Endothelial cell of umbilical vein (primary cell): ENCODE measurements around the gene VEPH1. TPM values are rescaled to one million over a fixed set of nuclear protein-coding genes. Genes with fewer than 3 reads are reported as not detected.

ENCODE experiments used
- BruUV-seq: library from RNA; stranded (reverse); fragments of 400-500 nt; replicated peaks from 2 replicates; lab custom pipeline; 2021; lab: Mats Ljungman, UMichigan
- CTCF ChIA-PET: fragments of 300-600, 350-600 bp; sonication (Branson Sonifier 250); formaldehyde crosslinking; loops from one replicate; lab custom pipeline; 2021; ENCODE audit warnings: antibody characterized with exemption, inconsistent platforms; lab: Charles Lee
- POLR2A ChIA-PET: fragments of 300-600, 350-600 bp; sonication (Branson Sonifier 250); formaldehyde crosslinking; loops from one replicate; lab custom pipeline; 2021; ENCODE audit warnings: antibody characterized with exemption, inconsistent platforms; lab: Charles Lee
- DNase-seq: peaks from one replicate; pipeline ENCODE4 v3.0.0-alpha.2; 2011; ENCODE audit warnings: low read depth, low spot score
- FAIRE-seq: peaks from 2 replicates; lab custom pipeline; 2011; peaks lifted over from hg19 to GRCh38; lab: Jason Lieb, UNC
- H2AFZ ChIP-seq: 2 replicates; pipeline ENCODE4 v1.6.0; 2012; ENCODE audit warnings: low read depth, low read length, control low read depth, inconsistent platforms
- H3K27ac ChIP-seq: 2 replicates; pipeline ENCODE4 v1.5.1; 2011; ENCODE audit warnings: low read depth, mild to moderate bottlenecking, control low read depth, low read length, moderate library complexity; ENCODE audit not compliant: insufficient read depth
- H3K27me3 ChIP-seq, 2 experiments: 2 replicates each; pipeline versions ENCODE4 v1.6.0 to v1.6.1; 2011; ENCODE audit warnings: low read length in 2 of 2, mixed read lengths in 1 of 2; ENCODE audit not compliant: control insufficient read depth in 2 of 2, insufficient read depth in 2 of 2
- H3K36me3 ChIP-seq, 2 experiments: 2 replicates in 1 of 2; 3 replicates in 1 of 2; pipeline ENCODE4 v1.5.1; 2011; ENCODE audit warnings: low read length in 2 of 2, mild to moderate bottlenecking in 1 of 2, moderate library complexity in 1 of 2; ENCODE audit not compliant: control insufficient read depth in 2 of 2, insufficient read depth in 2 of 2; ENCODE audit errors: extremely low read depth in 1 of 2
- H3K4me1 ChIP-seq: 3 replicates; pipeline ENCODE4 v1.5.1; 2011; ENCODE audit warnings: mild to moderate bottlenecking, low read length; ENCODE audit not compliant: control insufficient read depth, insufficient read depth; ENCODE audit errors: extremely low read depth
- H3K4me2 ChIP-seq: 2 replicates; pipeline ENCODE4 v1.6.1; 2011; ENCODE audit warnings: low read length, control low read depth, mixed read lengths; ENCODE audit not compliant: insufficient read depth
- H3K4me3 ChIP-seq, 3 experiments: fragments of 200-600 bp in 1 of 3; sonication (generic), shearing (Covaris generic) in 1 of 3; replicated peaks in 1 of 3; 2 replicates each; pipeline ENCODE4 v1.5.1; 2011 to 2016; ENCODE audit warnings: control low read depth in 3 of 3, low read length in 3 of 3, mild to moderate bottlenecking in 2 of 3, inconsistent platforms in 1 of 3, low read depth in 1 of 3, moderate library complexity in 1 of 3; ENCODE audit not compliant: insufficient read depth in 1 of 3
- H3K79me2 ChIP-seq: 2 replicates; pipeline ENCODE4 v1.6.0; 2012; ENCODE audit warnings: low read length, inconsistent platforms; ENCODE audit not compliant: control insufficient read depth, insufficient read depth
- H3K9ac ChIP-seq: replicated peaks from 2 replicates; pipeline ENCODE3; 2011; ENCODE audit warnings: low read length, control low read depth; ENCODE audit not compliant: insufficient read depth; ENCODE audit errors: extremely low read depth
- H3K9me1 ChIP-seq: replicated peaks from 3 replicates; pipeline ENCODE4 v1.6.0; 2011; ENCODE audit warnings: mild to moderate bottlenecking, low read length; ENCODE audit not compliant: control insufficient read depth, insufficient read depth; ENCODE audit errors: extremely low read depth
- H3K9me3 ChIP-seq: replicated peaks from 2 replicates; pipeline ENCODE4 v1.5.1; 2012; ENCODE audit warnings: low read length, inconsistent platforms; ENCODE audit not compliant: control insufficient read depth, insufficient read depth
- H4K20me1 ChIP-seq: replicated peaks from 2 replicates; pipeline ENCODE3; 2011; ENCODE audit warnings: mild to moderate bottlenecking, low read length; ENCODE audit not compliant: control insufficient read depth, insufficient read depth; ENCODE audit errors: extremely low read depth
- CTCF ChIP-seq, 2 donors: IDR thresholded peaks; 1 replicate in 1 of 2; 2 replicates in 1 of 2; pipeline ENCODE4 v1.5.1; 2011; ENCODE audit warnings: low read length in 2 of 2, mild to moderate bottlenecking in 2 of 2, moderate library complexity in 2 of 2, control low read depth in 1 of 2, inconsistent platforms in 1 of 2, low read depth in 1 of 2; ENCODE audit not compliant: insufficient read depth in 1 of 2; ENCODE audit errors: extremely low read depth in 1 of 2
- JUN ChIP-seq: IDR thresholded peaks from 2 replicates; pipeline ENCODE4 v1.6.1; 2011; ENCODE audit warnings: borderline replicate concordance, low read depth; ENCODE audit not compliant: insufficient read length, insufficient read depth
- MAX ChIP-seq: IDR thresholded peaks from 2 replicates; pipeline ENCODE4 v1.6.1; 2011; ENCODE audit not compliant: insufficient read depth, insufficient read length
- MYC ChIP-seq: IDR thresholded peaks from one replicate; pipeline ENCODE4 v1.6.1; 2011; ENCODE audit warnings: mild to moderate bottlenecking, low read depth, low read length
- POLR2A ChIP-seq: IDR thresholded peaks from 2 replicates; pipeline ENCODE4 v1.6.1; 2012; ENCODE audit warnings: low read depth, mild to moderate bottlenecking, control low read depth, low read length
- POLR2AphosphoS5 ChIP-seq: IDR thresholded peaks from 2 replicates; pipeline ENCODE4 v1.6.1; 2012; ENCODE audit warnings: low read depth, mild to moderate bottlenecking, control low read depth, low read length, moderate library complexity; ENCODE audit not compliant: insufficient read depth
- dilution Hi-C: fragments of 300-500 bp; cut with MboI; formaldehyde crosslinking; loops from one replicate; pipeline ENCODE4 v1.15.0; 2019; ENCODE audit warnings: low sequenced_read_pairs; ENCODE audit not compliant: extremely low pct_ligation_motif_present
- intact Hi-C: fragments of 100-400 bp; cut with micrococcal nuclease; formaldehyde crosslinking; loops from one replicate; pipeline ENCODE4 v1.10.0; 2022
- polyA plus RNA-seq, 4 experiments: library from polyadenylated mRNA; depleted of rRNA in 3 of 4; stranded (reverse) in 3 of 4; unstranded in 1 of 4; fragments of >200 nt; gene quantifications; 2 replicates each; pipeline versions ENCODE4 v1.2.1 to v1.2.3, GENCODE V29; 2011 to 2012; ENCODE audit warnings: missing spikeins in 1 of 4
- total RNA-seq: library from RNA; stranded (reverse); gene quantifications from 2 replicates; pipeline ENCODE4 v1.2.3, GENCODE V29; 2021

VEPH1 gene
- total and polyA plus RNA-seq, 2 donors (not counting 3 experiments of a cell fraction or from before 2014, with no cell fraction given) = 42.9 to 136 TPM

GRCh38 chr3:157238457-157238856 is 264.8 kb downstream of the VEPH1 start:
- intact Hi-C loops (loop anchor here (2.0 kb wide), 2 partner anchors 44 to 208 kb away; no protein-coding TSS in a partner anchor), dilution Hi-C loops (no loop called here)
- ChIA-PET POLR2A (no interaction called here), CTCF (interaction anchor here (0.7 to 1.9 kb wide), 3 partner anchors 10 to 34 kb away, joined by 3 to 12 read pairs (median 7); no protein-coding TSS in a partner anchor)
- Histone ChIP-seq H3K9ac (no peak overlapping the region), H3K4me2 (no peak overlapping the region), H3K27ac (no peak overlapping the region), H3K4me1 (peaks cover 15% of the 10 kb centered on the region), H3K27me3 (no peaks in the 10 kb centered on the region), H2AFZ (no peak overlapping the region), H3K4me3 (no peak overlapping the region), H3K36me3 (no peaks in the 10 kb centered on the region), H3K9me3 (no peaks in the 10 kb centered on the region), H4K20me1 (no peaks in the 10 kb centered on the region), H3K79me2 (no peaks in the 10 kb centered on the region), H3K9me1 (no peaks in the 10 kb centered on the region)
- no TSS peak for BruUV-seq
- DNase-seq = no peak
- no peak for TF ChIP-seq MYC
- TF ChIP-seq MAX = no peak
- TF ChIP-seq POLR2AphosphoS5 = no peak
- no peak for TF ChIP-seq CTCF (IDR thresholded peaks at IDR 0.05; ENCODE audit: extremely low read depth in 1 of 2, insufficient read depth in 1 of 2, low read depth in 1 of 2, low read length in 2 of 2)
- no peak for TF ChIP-seq JUN
- no peak for TF ChIP-seq POLR2A
- no peak for FAIRE-seq
